ENCODE data around the gene DUOXA1.

DNA sequence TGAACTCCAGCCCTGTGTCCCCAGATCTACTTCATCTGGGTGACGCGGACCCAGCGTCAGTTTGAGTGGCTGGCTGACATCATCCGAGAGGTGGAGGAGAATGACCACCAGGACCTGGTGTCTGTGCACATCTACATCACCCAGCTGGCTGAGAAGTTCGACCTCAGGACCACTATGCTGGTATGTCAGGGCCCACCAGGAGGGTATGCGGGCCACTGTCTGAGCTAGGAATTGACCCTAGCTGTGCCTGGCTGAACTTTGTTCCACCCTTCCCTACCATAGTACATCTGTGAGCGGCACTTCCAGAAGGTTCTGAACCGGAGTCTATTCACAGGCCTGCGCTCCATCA, 33.8 kb upstream of the DUOXA1 start:
- TF ChIP-seq CTCF (conservative IDR thresholded peaks at IDR 0.05; ENCODE audit: low read depth, low read length) (no peak), EZH2 (IDR thresholded peaks at IDR 0.05; ENCODE audit: low read length, unreplicated experiment) (no peak)

All from PC-3 (cell line).